H1 (cell line): ENCODE results near the gene UBA6. TPM values are rescaled to one million over a fixed set of nuclear protein-coding genes. Genes with fewer than 3 reads are reported as not detected.

Experiments
- CTCF ChIA-PET: fragments of 300-600 bp; sonication (Branson Sonifier 250); formaldehyde crosslinking; loops from one replicate; lab custom pipeline; 2021; ENCODE audit not compliant: partially characterized antibody; lab: Charles Lee
- POLR2A ChIA-PET: fragments of 300-600 bp; sonication (Branson Sonifier 250); formaldehyde crosslinking; loops from one replicate; lab custom pipeline; 2021; ENCODE audit warnings: inconsistent platforms; ENCODE audit not compliant: partially characterized antibody; lab: Charles Lee
- DNase-seq, 2 experiments: peaks; one replicate each; pipeline versions ENCODE4 v3.0.0 to v3.0.0-alpha.2; 2010 to 2022; ENCODE audit warnings: low spot score in 2 of 2, low read depth in 1 of 2, mixed read lengths in 1 of 2
- FAIRE-seq: peaks from 2 replicates; lab custom pipeline; 2011; peaks lifted over from hg19 to GRCh38; lab: Jason Lieb, UNC
- H2AFZ ChIP-seq: 2 replicates; pipeline ENCODE4 v1.8.1; 2012; ENCODE audit warnings: low read length, inconsistent platforms
- H2AK5ac ChIP-seq: 2 replicates; pipeline ENCODE4 v1.6.1; 2013; ENCODE audit warnings: low read depth, low read length
- H2BK120ac ChIP-seq: replicated peaks from 2 replicates; pipeline ENCODE3; 2013; ENCODE audit warnings: low read depth, low read length, inconsistent platforms
- H2BK12ac ChIP-seq: 2 replicates; pipeline ENCODE4 v1.6.1; 2013; ENCODE audit warnings: low read depth, low read length
- H2BK15ac ChIP-seq: 2 replicates; pipeline ENCODE4 v1.6.1; 2013; ENCODE audit warnings: low read length
- H2BK20ac ChIP-seq: 2 replicates; pipeline ENCODE4 v1.6.1; 2013; ENCODE audit warnings: low read length
- H2BK5ac ChIP-seq: 2 replicates; pipeline ENCODE4 v1.6.1; 2013; ENCODE audit warnings: low read depth, low read length
- H3K14ac ChIP-seq: 2 replicates; pipeline ENCODE4 v1.6.1; 2013; ENCODE audit warnings: inconsistent platforms; ENCODE audit not compliant: insufficient read length
- H3K18ac ChIP-seq: 2 replicates; pipeline ENCODE4 v1.6.1; 2013; ENCODE audit warnings: low read length; ENCODE audit errors: extremely low read depth
- H3K23ac ChIP-seq: 2 replicates; pipeline ENCODE4 v1.6.1; 2013; ENCODE audit warnings: inconsistent platforms; ENCODE audit not compliant: insufficient read length
- H3K23me2 ChIP-seq: 2 replicates; pipeline ENCODE4 v1.6.1; 2013; ENCODE audit warnings: low read depth, low read length
- H3K27ac ChIP-seq: 2 replicates; pipeline ENCODE4 v1.6.1; 2011; ENCODE audit warnings: low read depth, low read length, inconsistent platforms
- H3K27me3 ChIP-seq, 4 experiments: replicated peaks in 1 of 4; 1 replicate in 1 of 4; 2 replicates in 3 of 4; pipeline versions ENCODE4 v1.6.1 to v1.8.1; 2011 to 2013; ENCODE audit warnings: low read length in 3 of 4, mild to moderate bottlenecking in 3 of 4, inconsistent platforms in 2 of 4, mixed read lengths in 2 of 4, moderate library complexity in 1 of 4; ENCODE audit not compliant: control insufficient read depth in 3 of 4, insufficient read depth in 3 of 4; ENCODE audit errors: extremely low read depth in 1 of 4
- H3K36me3 ChIP-seq, 4 experiments: 2 replicates each; pipeline versions ENCODE4 v1.6.1 to v1.8.1; 2011 to 2013; ENCODE audit warnings: mild to moderate bottlenecking in 4 of 4, low read length in 3 of 4, moderate library complexity in 2 of 4, control low read depth in 1 of 4, inconsistent platforms in 1 of 4; ENCODE audit not compliant: insufficient read depth in 4 of 4, control insufficient read depth in 2 of 4
- H3K4ac ChIP-seq: replicated peaks from 2 replicates; pipeline ENCODE3; 2013; ENCODE audit warnings: low read length, low read depth, mixed read lengths, inconsistent platforms; ENCODE audit not compliant: insufficient read length
- H3K4me1 ChIP-seq, 4 experiments: replicated peaks in 1 of 4; 1 replicate in 1 of 4; 2 replicates in 3 of 4; pipeline versions ENCODE4 v1.6.1 to v1.8.1; 2011 to 2013; ENCODE audit warnings: low read length in 3 of 4, inconsistent platforms in 2 of 4, mixed read lengths in 1 of 4; ENCODE audit not compliant: insufficient read depth in 4 of 4, control insufficient read depth in 3 of 4
- H3K4me2 ChIP-seq, 2 experiments: 2 replicates each; pipeline versions ENCODE4 v1.6.1 to v1.8.1; 2011 to 2013; ENCODE audit warnings: low read depth in 2 of 2, low read length in 2 of 2, control low read depth in 1 of 2, inconsistent platforms in 1 of 2, mild to moderate bottlenecking in 1 of 2; ENCODE audit not compliant: insufficient read depth in 1 of 2
- H3K4me3 ChIP-seq, 4 experiments: fragments of 200-600, 300-600 bp in 1 of 4; sonication (generic), shearing (Covaris generic), sonication (Bioruptor Twin) in 1 of 4; 2 replicates each; pipeline versions ENCODE4 v1.5.1 to v1.8.1; 2011 to 2016; ENCODE audit warnings: low read length in 4 of 4, low read depth in 3 of 4, control low read depth in 2 of 4, inconsistent platforms in 2 of 4, mild to moderate bottlenecking in 2 of 4, mixed read lengths in 1 of 4, moderate library complexity in 1 of 4; ENCODE audit not compliant: insufficient read depth in 2 of 4; ENCODE audit errors: extremely low read depth in 1 of 4
- H3K56ac ChIP-seq: replicated peaks from 2 replicates; pipeline ENCODE3; 2013; ENCODE audit warnings: low read depth, mild to moderate bottlenecking, mixed read lengths, low read length, inconsistent platforms; ENCODE audit not compliant: insufficient read length
- H3K79me1 ChIP-seq: 2 replicates; pipeline ENCODE4 v1.6.1; 2013; ENCODE audit warnings: low read depth, low read length, control low read depth
- H3K79me2 ChIP-seq, 2 experiments: 2 replicates each; pipeline versions ENCODE4 v1.6.1 to v1.8.1; 2012 to 2013; ENCODE audit warnings: low read length in 2 of 2, mild to moderate bottlenecking in 2 of 2, inconsistent platforms in 1 of 2; ENCODE audit not compliant: insufficient read depth in 2 of 2, control insufficient read depth in 1 of 2
- H3K9ac ChIP-seq, 4 experiments: replicated peaks in 1 of 4; 1 replicate in 1 of 4; 2 replicates in 3 of 4; pipeline versions ENCODE4 v1.6.1 to v1.8.1; 2011 to 2013; ENCODE audit warnings: low read depth in 3 of 4, low read length in 3 of 4, control low read depth in 2 of 4, mild to moderate bottlenecking in 2 of 4, moderate library complexity in 2 of 4, inconsistent platforms in 1 of 4; ENCODE audit errors: extremely low read depth in 1 of 4
- H3K9me3 ChIP-seq, 2 experiments: 2 replicates each; pipeline versions ENCODE4 v1.6.1 to v1.8.1; 2012 to 2013; ENCODE audit warnings: mild to moderate bottlenecking in 2 of 2, moderate library complexity in 2 of 2, control low read depth in 1 of 2, inconsistent platforms in 1 of 2, low read depth in 1 of 2, low read length in 1 of 2, mixed read lengths in 1 of 2; ENCODE audit not compliant: insufficient read depth in 2 of 2
- H4K20me1 ChIP-seq, 2 experiments: replicated peaks in 1 of 2; 2 replicates each; pipeline versions ENCODE3 to v1.8.1; 2011 to 2013; ENCODE audit warnings: inconsistent platforms in 2 of 2, low read length in 2 of 2, mild to moderate bottlenecking in 1 of 2; ENCODE audit not compliant: insufficient read depth in 2 of 2, control insufficient read depth in 1 of 2
- H4K5ac ChIP-seq: 2 replicates; pipeline ENCODE4 v1.6.1; 2013; ENCODE audit warnings: low read length, low read depth, mixed read lengths, inconsistent platforms; ENCODE audit not compliant: insufficient read length
- H4K8ac ChIP-seq: 2 replicates; pipeline ENCODE4 v1.8.0; 2013; ENCODE audit warnings: mild to moderate bottlenecking, moderate library complexity, low read length, inconsistent platforms; ENCODE audit not compliant: insufficient read depth; ENCODE audit errors: extremely low read depth
- H4K91ac ChIP-seq: replicated peaks from 2 replicates; pipeline ENCODE3; 2013; ENCODE audit warnings: low read length, mixed read lengths, inconsistent platforms; ENCODE audit not compliant: insufficient read length
- BACH1 ChIP-seq: IDR thresholded peaks from 2 replicates; pipeline ENCODE4 v1.6.1; 2012; ENCODE audit warnings: low read length, improper control_type of control experiment
- EGR1 ChIP-seq: IDR thresholded peaks from 2 replicates; pipeline ENCODE4 v1.6.1; 2011; ENCODE audit warnings: low read depth, low read length, borderline replicate concordance
- EP300 ChIP-seq, 2 experiments: IDR thresholded peaks; 1 replicate in 1 of 2; 2 replicates in 1 of 2; pipeline ENCODE4 v1.6.1; 2011 to 2012; ENCODE audit warnings: low read depth in 2 of 2, low read length in 2 of 2, mild to moderate bottlenecking in 2 of 2, borderline replicate concordance in 1 of 2, inconsistent platforms in 1 of 2, moderate library complexity in 1 of 2
- GTF2F1 ChIP-seq: IDR thresholded peaks from 2 replicates; pipeline ENCODE4 v1.6.1; 2012; ENCODE audit warnings: low read depth, low read length, improper control_type of control experiment, borderline replicate concordance
- KDM1A ChIP-seq: fragments of 200-600, 300-600 bp; sonication (generic); IDR thresholded peaks from 2 replicates; pipeline ENCODE4 v1.7.1; 2016; ENCODE audit warnings: mild to moderate bottlenecking, low read length, borderline replicate concordance
- MAFK ChIP-seq: IDR thresholded peaks from 2 replicates; pipeline ENCODE4 v1.6.1; 2012; ENCODE audit warnings: low read depth, mild to moderate bottlenecking, improper control_type of control experiment, low read length
- NRF1 ChIP-seq: IDR thresholded peaks from 2 replicates; pipeline ENCODE4 v1.6.1; 2011; ENCODE audit warnings: mild to moderate bottlenecking, low read depth, low read length, improper control_type of control experiment
- POU5F1 ChIP-seq: IDR thresholded peaks from 2 replicates; pipeline ENCODE4 v1.6.1; 2011; ENCODE audit warnings: low read depth, mild to moderate bottlenecking, low read length, moderate library complexity
- SP1 ChIP-seq: IDR thresholded peaks from 2 replicates; pipeline ENCODE4 v1.6.1; 2011; ENCODE audit warnings: low read depth, low read length
- SUZ12 ChIP-seq: fragments of 200-600 bp; sonication (generic); IDR thresholded peaks from 2 replicates; pipeline ENCODE4 v1.6.1; 2012; ENCODE audit warnings: mild to moderate bottlenecking, inconsistent platforms, low read length, moderate library complexity, mixed read lengths
- TAF1 ChIP-seq: IDR thresholded peaks from 2 replicates; pipeline ENCODE4 v1.6.1; 2011; ENCODE audit warnings: mild to moderate bottlenecking, low read depth, low read length
- TAF7 ChIP-seq: optimal IDR thresholded peaks from 2 replicates; pipeline ENCODE3; 2011; ENCODE audit warnings: low read depth, mild to moderate bottlenecking, inconsistent platforms, low read length, moderate library complexity, borderline replicate concordance
- WGBS, 2 experiments: shearing (Covaris generic) in 1 of 2; methylation state at CpG; one replicate each; pipeline versions ENCODE4 v1.1.6 to v1.1.7; 2013 to 2015; ENCODE audit warnings: low lambda C conversion rate in 2 of 2, mixed read lengths in 2 of 2, inconsistent platforms in 1 of 2, low coverage in 1 of 2, missing lambda C conversion rate in 1 of 2; ENCODE audit not compliant: insufficient replicate concordance in 2 of 2, insufficient coverage in 1 of 2, insufficient read length in 1 of 2; ENCODE audit errors: extremely low coverage in 1 of 2, missing lambda C conversion rate in 1 of 2; 5-methylcytosine and 5-hydroxymethylcytosine counted together
- polyA plus RNA-seq, 7 experiments: library from polyadenylated mRNA; depleted of rRNA in 3 of 7; stranded (reverse) in 5 of 7; unstranded in 2 of 7; fragments of >200 nt in 5 of 7; fragments of 200-250 nt in 2 of 7; gene quantifications; 1 replicate in 5 of 7; 2 replicates in 1 of 7; 4 replicates in 1 of 7; pipeline versions ENCODE4 v1.2.1 to v1.2.3, GENCODE V29; 2011 to 2013; ENCODE audit warnings: missing spikeins in 2 of 7, mixed read lengths in 2 of 7
- total RNA-seq: library from RNA; stranded (reverse); fragmentation: NEBNext Ultra II Directional; extraction: Animal tissue kit (Norgen Biotek cat#: 25700); gene quantifications from 2 replicates; pipeline ENCODE4 v1.2.1, GENCODE V29; 2021

Gene UBA6
- total and polyA plus RNA-seq, 2 of the 8 experiments (the other 6 are each of a cell fraction or from before 2014, with no cell fraction given) = 17.4 to 74.3 TPM

- Histone ChIP-seq H4K8ac (no peak overlapping the region), H3K9me3 (no peaks in the 10 kb centered on the region), H3K27ac (no peak overlapping the region), H4K20me1 (no peaks in the 10 kb centered on the region), H3K4ac (no peak overlapping the region), H3K56ac (no peak overlapping the region), H2BK20ac (no peak overlapping the region), H3K23me2 (no peaks in the 10 kb centered on the region), H4K91ac (no peak overlapping the region), H3K27me3 (no peaks in the 10 kb centered on the region), H2BK15ac (no peak overlapping the region), H2AK5ac (no peak overlapping the region), H2BK12ac (no peak overlapping the region), H2BK5ac (no peak overlapping the region), H4K5ac (no peak overlapping the region), H3K36me3 (no peaks in the 10 kb centered on the region), H3K4me3 (no peak overlapping the region), H3K4me1 (peaks cover 0 to 7% (median 2%) of the 10 kb centered on the region in 4 experiments; a peak in 1 of 7 replicates), H3K4me2 (no peak overlapping the region), H3K18ac (no peak overlapping the region), H3K23ac (no peak overlapping the region), H2AFZ (no peak overlapping the region), H3K79me2 (no peaks in the 10 kb centered on the region), H2BK120ac (no peak overlapping the region), H3K79me1 (no peaks in the 10 kb centered on the region), H3K14ac (no peak overlapping the region), H3K9ac (no peak overlapping the region)
- FAIRE-seq = no peak
- ChIA-PET POLR2A (no interaction called here), CTCF (no interaction called here)
- 88 to 100% methylated on average over 1 to 4 of the region's 4 CpGs for WGBS, 2 experiments
- DNase-seq = no peak
- TF ChIP-seq POU5F1 = no peak
- TF ChIP-seq KDM1A = no peak
- TF ChIP-seq SP1 = no peak
- no peak for TF ChIP-seq EP300 (IDR thresholded peaks at IDR 0.05; ENCODE audit: borderline replicate concordance in 1 of 2, low read depth in 2 of 2, low read length in 2 of 2)
- TF ChIP-seq EGR1 = no peak
- TF ChIP-seq TAF7 = no peak
- no peak for TF ChIP-seq MAFK
- TF ChIP-seq TAF1 = no peak
- no peak for TF ChIP-seq SUZ12
- TF ChIP-seq BACH1 = no peak
- no peak for TF ChIP-seq GTF2F1
- TF ChIP-seq NRF1 = no peak
Measured at GRCh38 chr4:67576059-67576466, 124.9 kb downstream of the UBA6 start.
